Stomach smooth muscle (tissue), 2 donors: ENCODE measurements around the gene PSORS1C1.
A peak's percentile ranks its signal among the peaks of the same experiment; 100 is the strongest.

Experiments
- H3K27ac ChIP-seq: one replicate; pipeline ENCODE4 v1.7.0; 2013; ENCODE audit warnings: mild to moderate bottlenecking, low read length, inconsistent platforms
- H3K27me3 ChIP-seq, 2 donors: one replicate each; pipeline ENCODE4 v1.7.0; 2013; ENCODE audit warnings: low read length in 2 of 2; ENCODE audit not compliant: insufficient read depth in 2 of 2, control insufficient read depth in 1 of 2
- H3K36me3 ChIP-seq, 2 donors: one replicate each; pipeline ENCODE4 v1.7.0; 2013; ENCODE audit warnings: low read length in 2 of 2; ENCODE audit not compliant: control insufficient read depth in 2 of 2, insufficient read depth in 2 of 2
- H3K4me1 ChIP-seq: one replicate; pipeline ENCODE4 v1.7.0; 2013; ENCODE audit warnings: low read length; ENCODE audit not compliant: control insufficient read depth, insufficient read depth
- H3K4me3 ChIP-seq, 2 donors: one replicate each; pipeline ENCODE4 v1.7.0; 2013; ENCODE audit warnings: low read length in 2 of 2
- H3K9ac ChIP-seq, 2 donors: one replicate each; pipeline ENCODE4 v1.7.0; 2013; ENCODE audit warnings: low read length in 2 of 2, mild to moderate bottlenecking in 1 of 2
- H3K9me3 ChIP-seq, 2 donors: one replicate each; pipeline ENCODE4 v1.7.0; 2013; ENCODE audit warnings: low read length in 2 of 2; ENCODE audit not compliant: control insufficient read depth in 2 of 2
- donor health status: healthy.
- donor health status: Pancreatic carcinoma.

PSORS1C1 gene

DNA sequence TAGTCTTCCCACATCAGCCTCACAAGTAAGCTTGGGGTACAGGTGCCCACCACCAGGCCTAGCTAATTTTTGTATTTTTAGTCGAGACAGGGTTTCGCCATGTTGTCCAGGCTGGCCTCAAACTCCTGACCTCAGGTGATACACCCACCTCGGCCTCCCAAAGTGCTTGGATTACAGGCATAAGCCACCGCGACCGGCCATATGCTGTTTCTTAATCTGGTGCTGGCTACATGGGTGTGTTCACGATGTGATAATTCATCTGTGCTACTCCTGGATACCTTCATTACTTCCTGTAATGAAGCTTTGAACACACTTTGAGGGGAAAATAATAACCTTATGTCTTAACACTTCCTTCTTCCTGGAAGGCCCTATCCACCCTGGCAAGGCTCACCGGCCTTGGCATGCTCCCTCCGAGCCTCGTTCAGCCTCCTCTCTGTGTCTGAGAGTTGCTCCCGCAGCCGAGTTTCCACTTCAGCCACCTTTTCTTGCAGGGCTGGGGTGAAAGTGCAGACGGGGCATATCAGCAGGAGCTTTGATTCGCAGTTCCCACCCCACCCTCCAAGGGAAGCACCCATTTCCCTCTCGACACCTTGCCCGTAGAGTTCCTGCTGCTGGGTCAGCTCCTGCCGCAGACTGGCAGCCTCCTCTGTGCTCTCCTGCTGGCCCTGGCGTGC, 29.8 kb downstream of the PSORS1C1 start:
- Histone ChIP-seq H3K27me3 (no peaks in the 10 kb centered on the region), H3K4me3 (no peak overlapping the region), H3K4me1 (peaks cover 10% of the 10 kb centered on the region), H3K9me3 (no peaks in the 10 kb centered on the region), H3K27ac (no peak overlapping the region), H3K36me3 (peaks cover 0 to 11% of the 10 kb centered on the region in 2 donors), H3K9ac (no peak overlapping the region)

DNA sequence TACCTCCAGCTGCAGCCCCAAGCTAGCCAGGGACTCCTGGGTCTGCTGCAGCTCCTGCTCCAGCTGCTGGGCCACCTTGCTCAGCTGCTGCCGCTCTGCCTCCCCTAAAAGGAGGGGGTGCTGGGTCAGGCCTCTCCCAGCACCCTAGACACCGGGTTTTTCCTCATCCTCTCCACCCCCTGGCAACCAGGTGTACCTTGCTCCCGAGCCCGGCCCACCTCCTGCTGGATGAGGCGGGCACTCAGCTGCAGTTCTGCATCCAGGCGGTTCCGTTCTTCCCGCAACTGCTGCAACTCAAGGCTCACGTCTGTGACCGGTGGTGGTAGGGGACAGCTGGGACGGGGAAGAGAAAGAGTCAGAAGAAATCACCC, 30.4 kb downstream of the PSORS1C1 start:
- H3K27me3 ChIP-seq = no peaks in the 10 kb centered on the region
- H3K27ac ChIP-seq = no peak overlapping the region
- peaks cover 7% of the 10 kb centered on the region for H3K4me1 ChIP-seq
- no peaks in the 10 kb centered on the region for H3K9me3 ChIP-seq
- H3K36me3 ChIP-seq = peaks cover 3 to 11% of the 10 kb centered on the region in 2 donors
- no peak overlapping the region for H3K4me3 ChIP-seq
- H3K9ac ChIP-seq = no peak overlapping the region

DNA sequence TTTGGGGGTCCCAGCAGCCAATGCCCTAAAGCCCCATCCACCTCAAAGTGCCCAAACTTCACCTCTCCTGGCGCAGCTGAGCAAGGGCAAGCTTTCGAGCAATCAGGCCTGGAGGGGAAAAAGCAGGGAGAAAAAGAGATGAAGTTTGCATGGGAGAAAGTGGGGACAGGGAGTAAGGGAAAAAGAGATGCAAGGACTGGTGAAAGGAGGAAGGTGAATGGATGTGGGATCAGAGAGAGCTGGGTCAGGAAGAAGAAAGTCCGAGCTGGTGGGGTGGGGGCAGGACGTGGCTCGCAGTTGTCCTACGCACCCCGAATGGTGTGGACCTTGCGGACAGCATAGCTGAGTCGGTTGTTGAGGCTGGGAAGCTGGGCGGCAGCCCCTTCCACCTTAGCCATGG, 30.8 kb downstream of the PSORS1C1 start:
- Histone ChIP-seq H3K9ac (no peak overlapping the region), H3K27me3 (no peaks in the 10 kb centered on the region), H3K36me3 (peaks cover 8 to 13% of the 10 kb centered on the region in 2 donors), H3K4me1 (peaks cover 7% of the 10 kb centered on the region), H3K9me3 (no peaks in the 10 kb centered on the region), H3K27ac (no peak overlapping the region), H3K4me3 (no peak overlapping the region)

DNA sequence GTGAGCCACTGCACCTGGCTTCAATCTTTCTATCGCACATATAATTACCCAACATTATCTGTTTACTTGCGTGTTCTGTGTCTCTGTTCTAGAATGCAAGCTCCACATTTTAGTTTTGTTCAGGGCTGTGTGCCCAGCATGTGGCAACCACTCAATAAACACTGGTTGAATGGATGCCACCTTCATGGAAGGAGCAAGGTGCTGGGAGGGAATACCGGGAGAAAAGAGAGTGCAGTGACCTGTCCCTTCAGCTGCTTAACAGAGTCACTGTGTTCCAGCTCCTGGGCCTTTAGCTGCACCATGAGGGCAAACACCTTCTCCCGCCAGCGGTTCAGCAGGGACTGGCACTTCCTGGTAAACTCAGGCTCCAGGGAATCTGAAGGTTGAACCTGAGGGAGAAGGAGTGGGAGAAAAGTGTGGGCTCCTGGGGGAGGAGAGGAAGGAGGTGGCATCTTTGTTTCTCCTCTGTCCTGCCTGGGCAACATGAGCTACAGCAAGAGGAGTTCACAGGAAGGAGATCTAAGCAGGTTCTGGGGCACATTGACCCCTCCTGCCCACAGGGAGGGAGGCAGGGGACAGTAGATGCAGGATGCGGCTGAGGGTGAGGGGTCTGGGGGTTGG, 35.3 kb downstream of the PSORS1C1 start:
- no peaks in the 10 kb centered on the region for H3K27me3 ChIP-seq
- H3K4me3 ChIP-seq = no peak overlapping the region
- H3K36me3 ChIP-seq = peaks cover 18 to 19% of the 10 kb centered on the region in 2 donors
- no peak overlapping the region for H3K9ac ChIP-seq
- no peak overlapping the region for H3K27ac ChIP-seq
- no peaks in the 10 kb centered on the region for H3K9me3 ChIP-seq
- H3K4me1 ChIP-seq = no peaks in the 10 kb centered on the region

DNA sequence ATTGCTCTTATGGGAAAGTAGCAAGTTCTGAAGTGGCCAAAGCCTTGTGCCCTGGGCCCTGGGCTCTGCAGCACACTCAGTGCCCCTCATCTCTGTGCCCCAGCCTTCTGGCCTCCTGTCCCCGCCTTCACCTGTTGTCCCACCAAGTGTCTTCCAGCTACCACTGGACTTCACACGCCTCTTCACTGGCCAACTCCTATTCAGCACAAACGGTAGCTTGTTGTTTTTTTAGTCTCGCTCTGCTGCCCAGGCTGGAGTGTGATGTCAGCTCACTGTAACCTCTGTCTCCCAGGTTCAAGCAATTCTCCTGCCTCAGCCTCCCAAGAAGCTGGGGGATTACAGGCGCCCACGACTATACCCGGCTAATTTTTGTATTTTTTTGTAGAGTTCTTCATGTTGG, 38.2 kb downstream of the PSORS1C1 start:
- Histone ChIP-seq H3K9me3 (no peaks in the 10 kb centered on the region), H3K9ac (no peak overlapping the region), H3K36me3 (peaks cover 14 to 25% of the 10 kb centered on the region in 2 donors), H3K27me3 (no peaks in the 10 kb centered on the region), H3K4me3 (no peak overlapping the region), H3K4me1 (peaks cover 5% of the 10 kb centered on the region), H3K27ac (no peak overlapping the region)

DNA sequence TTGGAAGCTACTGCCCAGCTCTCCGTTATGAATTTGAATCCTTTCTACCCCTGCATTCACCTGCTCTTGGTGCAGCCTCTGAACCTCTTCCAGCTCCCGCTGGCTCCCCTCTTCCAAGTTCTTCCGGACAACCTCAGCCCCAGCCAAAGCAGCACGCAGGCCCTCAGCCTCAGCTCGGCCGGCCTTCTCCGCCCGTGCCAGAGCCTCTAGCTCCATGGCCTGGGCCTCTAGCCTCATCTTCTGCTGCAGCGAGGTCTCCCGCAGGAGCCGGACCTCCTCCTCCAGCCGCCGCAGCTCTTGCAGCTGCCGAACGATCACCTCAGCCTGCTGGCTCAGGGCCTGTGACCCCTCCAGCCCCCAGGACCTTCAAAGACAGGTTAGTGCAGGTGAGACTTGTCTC, 39.8 kb downstream of the PSORS1C1 start:
- no peak overlapping the region for H3K4me3 ChIP-seq

DNA sequence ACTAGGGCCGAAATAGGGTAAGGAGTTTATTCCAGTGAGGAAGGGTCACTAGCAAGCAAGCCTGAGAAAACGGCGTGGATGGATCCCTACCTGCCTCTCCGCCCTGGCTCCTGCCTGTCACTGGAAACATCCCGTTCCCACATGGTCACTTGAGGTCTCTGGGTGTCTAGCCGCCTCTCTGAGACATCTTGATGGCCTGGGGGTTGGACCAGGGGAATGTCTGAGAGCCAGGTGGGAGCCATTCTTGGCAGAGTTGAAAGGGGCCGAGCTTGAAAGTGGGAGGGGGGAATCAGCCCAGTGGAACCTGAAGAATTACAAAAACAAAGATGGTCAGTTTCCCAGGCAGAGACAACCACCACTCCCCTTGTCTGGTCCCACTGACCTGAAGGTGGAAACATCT, 42.0 kb downstream of the PSORS1C1 start:
- Histone ChIP-seq H3K9ac (no peak overlapping the region), H3K4me3 (no peak overlapping the region)

More for the DNA sequence above, 39.8 kb downstream of the PSORS1C1 start:
- H3K9me3 ChIP-seq = no peaks in the 10 kb centered on the region
- no peak overlapping the region for H3K9ac ChIP-seq
- H3K27ac ChIP-seq = no peak overlapping the region
- H3K4me1 ChIP-seq = peaks cover 16% of the 10 kb centered on the region
- H3K27me3 ChIP-seq = no peaks in the 10 kb centered on the region
- peaks cover 10 to 25% of the 10 kb centered on the region in 2 donors for H3K36me3 ChIP-seq

DNA sequence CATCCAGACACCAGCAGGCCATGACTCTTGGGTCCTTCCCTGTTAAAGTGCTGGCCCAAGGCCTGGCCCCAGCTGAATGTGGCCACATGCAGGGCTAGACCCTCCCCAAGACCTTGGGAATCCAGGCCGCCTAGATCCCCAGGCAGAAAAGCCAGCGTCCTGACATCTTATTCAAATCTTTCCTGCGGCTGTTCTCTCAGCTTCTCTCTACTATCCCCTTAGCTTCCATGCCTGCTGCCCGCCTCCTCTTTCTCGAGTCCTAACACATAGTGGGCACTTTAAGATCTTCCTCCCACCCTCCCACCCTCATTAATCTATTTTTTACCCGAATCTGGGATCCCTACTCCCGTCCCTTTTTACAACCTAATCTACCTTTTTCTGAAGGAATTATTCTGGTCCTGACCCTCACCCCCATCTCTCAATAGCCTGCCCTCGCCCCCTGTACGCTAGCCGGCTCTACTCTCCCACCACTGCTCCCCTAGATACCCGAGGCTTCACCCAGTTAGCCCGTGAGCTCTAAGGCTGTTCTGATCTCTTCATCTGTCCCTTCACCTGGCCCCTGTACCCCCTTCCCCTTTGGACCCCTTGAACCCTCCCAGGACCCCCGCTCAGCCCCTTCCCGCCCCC, 43.0 kb downstream of the PSORS1C1 start, which contains the start of gene CCHCR1:
TSS of gene CCHCR1 (minus strand) at position 290 of the 627 bp plus-strand sequence. CDS start at position 88, 202 bp downstream.
- H3K9me3 ChIP-seq = no peaks in the 10 kb centered on the region
- H3K4me3 ChIP-seq = peak within 1 kb of the TSS; percentile 80 to 86
- peak within 1 kb of the TSS; percentile 60 for H3K27ac ChIP-seq
- no peaks in the 10 kb centered on the region for H3K27me3 ChIP-seq
- H3K36me3 ChIP-seq = peaks cover 6 to 13% of the 10 kb centered on the region in 2 donors
- H3K9ac ChIP-seq = peak within 1 kb of the TSS; percentile 73 to 86
- H3K4me1 ChIP-seq = peaks cover 22% of the 10 kb centered on the region

More for the DNA sequence above, 42.0 kb downstream of the PSORS1C1 start:
- Histone ChIP-seq H3K27me3 (no peaks in the 10 kb centered on the region), H3K4me1 (peaks cover 22% of the 10 kb centered on the region), H3K9me3 (no peaks in the 10 kb centered on the region), H3K27ac (no peak overlapping the region), H3K36me3 (peaks cover 3 to 13% of the 10 kb centered on the region in 2 donors)

DNA sequence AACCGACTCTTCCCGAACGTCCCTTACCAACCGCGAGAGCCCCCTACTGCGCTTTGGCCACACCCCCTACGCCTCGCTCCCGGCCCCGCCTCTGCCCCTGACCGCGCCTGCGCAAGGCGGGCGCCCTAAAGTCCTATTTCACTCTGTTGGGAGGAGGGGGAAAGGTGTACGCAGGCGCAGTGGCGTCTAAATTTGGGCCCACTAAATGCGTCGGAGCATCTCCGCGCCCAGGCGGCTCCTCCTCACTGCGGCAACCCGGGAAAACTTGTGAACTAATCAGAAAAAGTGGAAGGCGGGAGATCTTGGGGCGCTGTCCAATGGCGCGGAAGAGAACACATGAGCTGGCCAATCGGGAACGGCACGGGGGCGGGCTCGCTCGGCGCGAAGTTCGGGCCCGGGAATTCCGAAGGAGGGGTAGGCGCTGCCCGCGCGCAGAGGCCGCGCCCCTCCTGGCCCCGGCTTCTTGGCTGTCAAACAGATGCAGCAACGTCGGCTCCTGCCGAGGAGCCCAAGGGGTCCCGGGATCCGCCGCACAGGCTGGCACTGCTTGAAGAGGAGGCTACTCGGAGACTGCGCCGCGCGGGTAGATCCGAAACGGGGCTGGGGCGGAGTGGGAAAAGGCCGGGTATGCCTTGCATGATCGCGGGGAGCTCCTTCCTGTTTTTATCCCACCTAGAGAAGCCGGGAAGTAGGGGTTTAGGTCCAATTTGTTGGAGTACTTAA, 43.7 kb downstream of the PSORS1C1 start, which contains the start of gene TCF19:
TSS of gene TCF19 (plus strand) at position 450 of the 723 bp plus-strand sequence. CDS start 881 bp downstream, outside the sequence.
- Histone ChIP-seq H3K36me3 (peaks cover 6 to 13% of the 10 kb centered on the region in 2 donors), H3K4me3 (peak within 1 kb of the TSS; percentile 80 to 86), H3K9me3 (no peaks in the 10 kb centered on the region), H3K27me3 (no peaks in the 10 kb centered on the region), H3K4me1 (peaks cover 22% of the 10 kb centered on the region), H3K9ac (peak within 1 kb of the TSS; percentile 73 to 86), H3K27ac (peak within 1 kb of the TSS; percentile 60)
